Activated T-cell treated with anti-CD3 and anti-CD28 coated beads, Interleukin-2, amount 50 U/mL, for 48 hours (primary cell): Measurements from ENCODE around the gene COL12A1.

Experiments
- DNase-seq, 2 experiments: peaks; one replicate each; pipeline ENCODE4 v3.0.0-alpha.2; 2020

The COL12A1 gene

GRCh38 chr6:75205776-75206575 lies at the start of gene COL12A1:
Gene COL12A1, minus strand, starts transcription at chr6:75206053. Its CDS starts 3,261 bp downstream, at chr6:75202792.
- peak; percentile 41 to 54 for DNase-seq

- no peak for DNase-seq
These were observed 44.7 kb upstream of the COL12A1 start for GRCh38 chr6:75250552-75250951.

GRCh38 chr6:75249837-75250236 lies 44.0 kb upstream of the COL12A1 start:
- no peak for DNase-seq

- no peak for DNase-seq
These were observed 40.5 kb upstream of the COL12A1 start for GRCh38 chr6:75246386-75246785.

GRCh38 chr6:75244063-75244584 lies 38.3 kb upstream of the COL12A1 start:
- DNase-seq = peak; percentile 18 to 26

GRCh38 chr6:75243333-75244062 lies 37.6 kb upstream of the COL12A1 start, which contains the start of gene COX7A2:
Gene COX7A2, minus strand, starts transcription at chr6:75243801. Its CDS starts 67 bp downstream, at chr6:75243734.
- DNase-seq = peak; percentile 86 to 87

- no peak for DNase-seq
These were observed 30.8 kb upstream of the COL12A1 start for GRCh38 chr6:75236630-75237029.

GRCh38 chr6:75235271-75235670 lies 29.4 kb upstream of the COL12A1 start:
- DNase-seq = no peak

GRCh38 chr6:75234126-75234865 lies 28.4 kb upstream of the COL12A1 start:
- DNase-seq = no peak

GRCh38 chr6:75233092-75233615 lies 27.3 kb upstream of the COL12A1 start:
- DNase-seq = no peak

- no peak for DNase-seq
These were observed 24.9 kb upstream of the COL12A1 start for GRCh38 chr6:75230484-75231325.

GRCh38 chr6:75224303-75224926 lies 18.6 kb upstream of the COL12A1 start:
- no peak for DNase-seq

- DNase-seq = no peak
These were observed 17.6 kb upstream of the COL12A1 start for GRCh38 chr6:75223428-75223827.

GRCh38 chr6:75222261-75222660 lies 16.4 kb upstream of the COL12A1 start:
- no peak for DNase-seq

GRCh38 chr6:75221116-75221515 lies 15.3 kb upstream of the COL12A1 start:
- no peak for DNase-seq

GRCh38 chr6:75220357-75220756 lies 14.5 kb upstream of the COL12A1 start:
- no peak for DNase-seq

- DNase-seq = no peak
These were observed 13.4 kb upstream of the COL12A1 start for GRCh38 chr6:75219263-75219662.

GRCh38 chr6:75217193-75217592 lies 11.3 kb upstream of the COL12A1 start:
- DNase-seq = no peak

GRCh38 chr6:75215291-75215690 lies 9.4 kb upstream of the COL12A1 start:
- DNase-seq = no peak

- DNase-seq = no peak
These were observed 7.9 kb upstream of the COL12A1 start for GRCh38 chr6:75213732-75214131.

- no peak for DNase-seq
These were observed 7.3 kb upstream of the COL12A1 start for GRCh38 chr6:75213112-75213511.
